B cell (primary cell): ENCODE measurements around the gene HAUS3. TPM values are rescaled to one million over a fixed set of nuclear protein-coding genes. Genes with fewer than 3 reads are reported as not detected.

Experiments
- ATAC-seq: fragments of 200-7000 bp; cut with Tn5 transposase; one replicate; pipeline ENCODE4 v1.10.0; 2021; ENCODE audit warnings: low read depth, mild to moderate bottlenecking, moderate number of reproducible peaks, moderate library complexity
- CTCF ChIA-PET: fragments of 350-600 bp; sonication (Branson Sonifier 250); formaldehyde crosslinking; loops from one replicate; lab custom pipeline; 2021; ENCODE audit warnings: antibody characterized with exemption, inconsistent platforms; lab: Charles Lee
- POLR2A ChIA-PET: fragments of 350-600 bp; sonication (Branson Sonifier 250); formaldehyde crosslinking; loops from one replicate; lab custom pipeline; 2021; ENCODE audit warnings: antibody characterized with exemption; lab: Charles Lee
- DNase-seq: peaks from one replicate; pipeline ENCODE4 v3.0.0; 2013
- H2AFZ ChIP-seq: 2 replicates; pipeline ENCODE4 v1.6.1; 2012; ENCODE audit warnings: mild to moderate bottlenecking, low read depth, low read length; ENCODE audit not compliant: insufficient read depth, poor library complexity, severe bottlenecking
- H3K27ac ChIP-seq, 2 donors: 1 replicate in 1 of 2; 2 replicates in 1 of 2; pipeline ENCODE4 v1.5.1; 2012 to 2013; ENCODE audit warnings: low read length in 2 of 2, mild to moderate bottlenecking in 2 of 2, moderate library complexity in 1 of 2
- H3K27me3 ChIP-seq, 4 experiments: fragments of 200-600 bp in 1 of 4; sonication (generic) in 1 of 4; replicated peaks in 1 of 4; 1 replicate in 2 of 4; 2 replicates in 2 of 4; pipeline versions ENCODE4 v1.6.1 to v1.7.0; 2013 to 2016; ENCODE audit warnings: low read length in 3 of 4, mild to moderate bottlenecking in 2 of 4, mixed read lengths in 1 of 4, moderate library complexity in 1 of 4; ENCODE audit not compliant: insufficient read depth in 4 of 4, control insufficient read depth in 3 of 4; ENCODE audit errors: control extremely low read depth in 1 of 4
- H3K36me3 ChIP-seq, 2 experiments: replicated peaks in 1 of 2; 1 replicate in 1 of 2; 2 replicates in 1 of 2; pipeline versions ENCODE4 v1.6.1 to v1.7.1; 2013; ENCODE audit warnings: low read length in 1 of 2; ENCODE audit not compliant: insufficient read depth in 2 of 2, control insufficient read depth in 1 of 2; ENCODE audit errors: control extremely low read depth in 1 of 2, extremely low read depth in 1 of 2
- H3K4me1 ChIP-seq, 2 donors: fragments of 200-600 bp in 1 of 2; sonication (generic) in 1 of 2; 1 replicate in 1 of 2; 2 replicates in 1 of 2; pipeline versions ENCODE4 v1.5.1 to v1.6.1; 2013 to 2017; ENCODE audit warnings: low read length in 2 of 2; ENCODE audit not compliant: control insufficient read depth in 2 of 2, insufficient read depth in 2 of 2
- H3K4me2 ChIP-seq: replicated peaks from 2 replicates; pipeline ENCODE3; 2012; ENCODE audit warnings: mild to moderate bottlenecking, low read depth, low read length; ENCODE audit not compliant: poor library complexity, severe bottlenecking
- H3K4me3 ChIP-seq, 5 experiments: fragments of 200-600 bp in 1 of 5; sonication (generic) in 1 of 5; 1 replicate in 3 of 5; 2 replicates in 2 of 5; pipeline versions ENCODE4 v1.5.1 to v1.7.0; 2011 to 2016; ENCODE audit warnings: low read length in 4 of 5, mild to moderate bottlenecking in 4 of 5, low read depth in 2 of 5, control low read depth in 1 of 5, moderate library complexity in 1 of 5; ENCODE audit not compliant: insufficient read depth in 1 of 5; ENCODE audit errors: control extremely low read depth in 1 of 5, extremely low read depth in 1 of 5
- H3K79me2 ChIP-seq: fragments of 200-600 bp; sonication (generic); one replicate; pipeline ENCODE4 v1.6.0; 2016; ENCODE audit warnings: low read length; ENCODE audit not compliant: control insufficient read depth, insufficient read depth
- H3K9ac ChIP-seq: fragments of 200-600 bp; sonication (generic); 2 replicates; pipeline ENCODE4 v1.6.1; 2017; ENCODE audit warnings: mild to moderate bottlenecking, low read length, moderate library complexity
- H3K9me3 ChIP-seq, 3 donors: one replicate each; pipeline versions ENCODE4 v1.6.1 to v1.7.1; 2013; ENCODE audit warnings: low read length in 2 of 3; ENCODE audit not compliant: control insufficient read depth in 2 of 3, insufficient read depth in 1 of 3; ENCODE audit errors: control extremely low read depth in 1 of 3
- H4K20me1 ChIP-seq: 2 replicates; pipeline ENCODE4 v1.6.0; 2012; ENCODE audit warnings: mild to moderate bottlenecking, low read length; ENCODE audit not compliant: insufficient read depth, control insufficient read depth, poor library complexity, severe bottlenecking
- H3K27ac Mint-ChIP-seq: one replicate; pipeline ENCODE4 v1.8.0; 2021; ENCODE audit warnings: mixed read lengths
- H3K27me3 Mint-ChIP-seq: one replicate; pipeline ENCODE4 v1.8.0; 2021; ENCODE audit warnings: mixed read lengths
- H3K4me1 Mint-ChIP-seq: one replicate; pipeline ENCODE4 v1.8.0; 2021; ENCODE audit warnings: mixed read lengths
- H3K4me3 Mint-ChIP-seq: one replicate; pipeline ENCODE4 v1.8.0; 2021; ENCODE audit warnings: mixed read lengths
- H3K9me3 Mint-ChIP-seq: one replicate; pipeline ENCODE4 v1.8.0; 2022; ENCODE audit warnings: mixed read lengths; ENCODE audit not compliant: insufficient read depth
- EZH2 ChIP-seq: IDR thresholded peaks from 2 replicates; pipeline ENCODE4 v1.6.1; 2012; ENCODE audit warnings: borderline replicate concordance, low read depth, mild to moderate bottlenecking, moderate library complexity, low read length; ENCODE audit not compliant: insufficient read depth, poor library complexity, severe bottlenecking
- WGBS: methylation state at CpG from one replicate; pipeline ENCODE4 v1.1.5; 2013; ENCODE audit warnings: missing lambda C conversion rate; ENCODE audit not compliant: insufficient coverage; 5-methylcytosine and 5-hydroxymethylcytosine counted together
- intact Hi-C: fragments of 100-400 bp; cut with micrococcal nuclease; formaldehyde crosslinking; loops from one replicate; pipeline ENCODE4 v1.10.0; 2022
- polyA plus RNA-seq: library from polyadenylated mRNA; depleted of rRNA; stranded (reverse); fragments of >200 nt; gene quantifications from 2 replicates; pipeline ENCODE4 v1.2.3, GENCODE V29; 2012
- total RNA-seq, 2 donors: library from RNA; stranded (reverse); fragments of 120-200 nt in 1 of 2; gene quantifications; 1 replicate in 1 of 2; 2 replicates in 1 of 2; pipeline versions ENCODE4 v1.2.3 to v1.2.4, GENCODE V29; 2013 to 2022
- TF ChIP-seq, protein P1 (sequence below): fragments of 200-600 bp; IDR thresholded peaks from one replicate; pipeline ENCODE4 v1.8.0; 2022; ENCODE audit warnings: antibody characterized with exemption, mild to moderate bottlenecking

The HAUS3 gene
- total and polyA plus RNA-seq, 2 donors (not counting 1 experiment from before 2014, with no cell fraction given) = 8.2 to 26.5 TPM

DNA sequence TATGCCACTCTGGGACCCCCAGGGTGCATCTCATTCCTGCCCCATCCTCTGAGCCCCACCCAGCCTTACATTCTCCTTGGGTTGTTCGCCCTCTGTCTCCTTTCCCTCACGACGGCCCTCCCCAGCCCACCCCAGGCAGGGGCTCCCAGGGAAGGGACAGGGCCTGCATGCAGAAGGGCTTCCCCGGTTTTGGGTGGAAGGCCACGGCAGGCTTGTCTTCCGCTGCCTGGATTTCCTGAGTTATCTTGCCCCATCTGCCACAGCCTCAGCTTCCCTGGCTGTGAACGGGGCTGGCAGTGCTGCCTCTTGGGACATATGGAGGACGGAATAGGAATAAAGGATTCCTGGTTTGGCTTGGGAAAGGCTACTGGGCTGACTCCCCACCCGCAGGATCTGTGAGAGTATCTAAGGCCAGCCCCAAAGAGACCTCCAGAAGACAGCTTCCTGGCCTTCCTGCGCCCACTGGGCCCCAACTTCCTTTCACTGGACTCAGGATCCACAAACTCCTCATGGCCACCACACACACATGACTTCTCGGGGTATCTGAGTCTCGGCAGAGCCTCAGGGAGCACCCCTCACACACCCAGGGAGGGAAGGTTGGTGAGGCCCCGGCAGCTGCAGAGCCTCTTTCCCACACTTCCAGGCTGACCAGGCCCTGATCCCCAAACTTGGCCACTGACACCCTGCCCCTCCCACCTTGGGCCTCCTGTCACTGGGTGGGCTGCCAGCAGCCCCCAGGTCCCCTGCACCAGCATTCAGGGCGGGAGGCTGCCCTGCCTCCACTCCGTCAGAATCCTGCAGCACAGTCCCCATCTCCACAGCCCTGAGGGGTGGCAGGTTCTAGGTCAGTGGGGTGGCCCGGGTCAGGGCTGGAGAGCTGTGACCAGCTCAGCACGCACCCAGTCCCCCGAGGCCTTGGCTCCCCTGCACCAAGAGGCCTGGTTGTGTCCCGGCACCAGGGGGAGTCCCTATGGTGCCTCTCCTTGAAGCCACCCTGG lies 23.5 kb upstream of the HAUS3 start:
- Mint-ChIP-seq H3K4me1 (peaks cover 5% of the 10 kb centered on the region), H3K27ac (no peak overlapping the region), H3K4me3 (no peak overlapping the region), H3K9me3 (no peaks in the 10 kb centered on the region), H3K27me3 (no peaks in the 10 kb centered on the region)
- ChIA-PET POLR2A (interaction anchor here (0.6 to 0.8 kb wide), 2 partner anchors 40 to 339 kb away, joined by 3 to 5 read pairs; no protein-coding TSS in a partner anchor), CTCF (interaction anchor here (0.6 kb wide), 1 partner anchor 291 kb away, joined by 3 read pairs; no protein-coding TSS in a partner anchor)
- H3K4me1 ChIP-seq = peaks cover 15 to 26% of the 10 kb centered on the region in 2 donors
- intact Hi-C loops = loop anchor here (10.0 kb wide), 1 partner anchor 429 kb away; no protein-coding TSS in a partner anchor
- peaks cover 13% of the 10 kb centered on the region for H3K79me2 ChIP-seq
- H2AFZ ChIP-seq = no peak overlapping the region
- WGBS = 96% methylated on average over 14 of the region's 19 CpGs
- DNase-seq (no peak), ATAC-seq (no peak)
- no peaks in the 10 kb centered on the region for H3K27me3 ChIP-seq
- no peak overlapping the region for H3K4me3 ChIP-seq
- no peak for TF ChIP-seq EZH2
- TF ChIP-seq, protein P1, sequence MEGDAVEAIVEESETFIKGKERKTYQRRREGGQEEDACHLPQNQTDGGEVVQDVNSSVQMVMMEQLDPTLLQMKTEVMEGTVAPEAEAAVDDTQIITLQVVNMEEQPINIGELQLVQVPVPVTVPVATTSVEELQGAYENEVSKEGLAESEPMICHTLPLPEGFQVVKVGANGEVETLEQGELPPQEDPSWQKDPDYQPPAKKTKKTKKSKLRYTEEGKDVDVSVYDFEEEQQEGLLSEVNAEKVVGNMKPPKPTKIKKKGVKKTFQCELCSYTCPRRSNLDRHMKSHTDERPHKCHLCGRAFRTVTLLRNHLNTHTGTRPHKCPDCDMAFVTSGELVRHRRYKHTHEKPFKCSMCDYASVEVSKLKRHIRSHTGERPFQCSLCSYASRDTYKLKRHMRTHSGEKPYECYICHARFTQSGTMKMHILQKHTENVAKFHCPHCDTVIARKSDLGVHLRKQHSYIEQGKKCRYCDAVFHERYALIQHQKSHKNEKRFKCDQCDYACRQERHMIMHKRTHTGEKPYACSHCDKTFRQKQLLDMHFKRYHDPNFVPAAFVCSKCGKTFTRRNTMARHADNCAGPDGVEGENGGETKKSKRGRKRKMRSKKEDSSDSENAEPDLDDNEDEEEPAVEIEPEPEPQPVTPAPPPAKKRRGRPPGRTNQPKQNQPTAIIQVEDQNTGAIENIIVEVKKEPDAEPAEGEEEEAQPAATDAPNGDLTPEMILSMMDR = no peak
- no peak overlapping the region for H3K9ac ChIP-seq
- no peaks in the 10 kb centered on the region for H3K36me3 ChIP-seq
- no peaks in the 10 kb centered on the region for H3K9me3 ChIP-seq
- no peak overlapping the region for H3K27ac ChIP-seq
- H4K20me1 ChIP-seq = peaks cover 8% of the 10 kb centered on the region
- no peak overlapping the region for H3K4me2 ChIP-seq
